Endodermal cell (in vitro differentiated cells): ENCODE data around the gene EPAS1. TPM values are rescaled to one million over a fixed set of nuclear protein-coding genes. Genes with fewer than 3 reads are reported as not detected.

Experiments used
- DNase-seq: peaks from one replicate; pipeline ENCODE4 v3.0.0-alpha.2; 2017
- H3K27ac ChIP-seq: 2 replicates; pipeline ENCODE4 v1.5.1; 2013; ENCODE audit warnings: mild to moderate bottlenecking, low read depth, low read length, moderate library complexity
- H3K27me3 ChIP-seq: 2 replicates; pipeline ENCODE4 v1.6.1; 2013; ENCODE audit warnings: mild to moderate bottlenecking, low read length, moderate library complexity; ENCODE audit not compliant: insufficient read depth, control insufficient read depth, poor library complexity, severe bottlenecking
- H3K36me3 ChIP-seq: 2 replicates; pipeline ENCODE4 v1.7.0; 2013; ENCODE audit warnings: mild to moderate bottlenecking, low read length, moderate library complexity; ENCODE audit not compliant: control insufficient read depth, insufficient read depth
- H3K4me1 ChIP-seq: one replicate; pipeline ENCODE4 v1.7.0; 2013; ENCODE audit warnings: low read length; ENCODE audit not compliant: control insufficient read depth, insufficient read depth
- H3K4me3 ChIP-seq: 2 replicates; pipeline ENCODE4 v1.5.1; 2013; ENCODE audit warnings: mild to moderate bottlenecking, low read length, moderate library complexity
- H3K9ac ChIP-seq: 2 replicates; pipeline ENCODE4 v1.6.1; 2013; ENCODE audit warnings: mild to moderate bottlenecking, low read length, moderate library complexity; ENCODE audit not compliant: poor library complexity, severe bottlenecking; ENCODE audit errors: extremely low read depth
- H3K9me3 ChIP-seq: 2 replicates; pipeline ENCODE4 v1.6.1; 2013; ENCODE audit warnings: mild to moderate bottlenecking, low read length, moderate library complexity; ENCODE audit not compliant: control insufficient read depth
- H3K27ac Mint-ChIP-seq: 2 replicates; pipeline ENCODE4 v1.8.0; 2020; ENCODE audit warnings: mixed read lengths
- H3K27me3 Mint-ChIP-seq: 2 replicates; pipeline ENCODE4 v1.8.0; 2021; ENCODE audit warnings: mild to moderate bottlenecking, mixed read lengths; ENCODE audit not compliant: insufficient read depth
- H3K36me3 Mint-ChIP-seq: 2 replicates; pipeline ENCODE4 v1.8.0; 2020; ENCODE audit warnings: low read depth, mixed read lengths
- H3K4me1 Mint-ChIP-seq: 2 replicates; pipeline ENCODE4 v1.8.0; 2020; ENCODE audit warnings: mixed read lengths
- H3K4me3 Mint-ChIP-seq: 2 replicates; pipeline ENCODE4 v1.8.0; 2020; ENCODE audit warnings: mild to moderate bottlenecking, moderate library complexity, mixed read lengths
- H3K9me3 Mint-ChIP-seq: 2 replicates; pipeline ENCODE4 v1.8.0; 2020; ENCODE audit warnings: mild to moderate bottlenecking, mixed read lengths
- CTCF ChIP-seq: fragments of 200-600 bp; sonication (generic); conservative IDR thresholded peaks from 2 replicates; pipeline ENCODE4 v1.5.0; 2021; ENCODE audit warnings: antibody characterized with exemption, mild to moderate bottlenecking
- WGBS, 2 experiments: methylation state at CpG; one replicate each; pipeline versions ENCODE4 v1.1.5 to v1.1.7; 2013; ENCODE audit warnings: missing lambda C conversion rate in 2 of 2, mixed read lengths in 1 of 2; ENCODE audit not compliant: insufficient coverage in 1 of 2, insufficient read length in 1 of 2; 5-methylcytosine and 5-hydroxymethylcytosine counted together
- total RNA-seq, 2 donors: library from RNA; stranded (reverse); fragmentation: NEBNext Ultra II Directional in 1 of 2; extraction: Animal tissue kit (Norgen Biotek cat#: 25700) in 1 of 2; gene quantifications; 2 replicates in 1 of 2; 3 replicates in 1 of 2; pipeline ENCODE4 v1.2.1, GENCODE V29; 2021

Gene EPAS1
- total RNA-seq, 2 donors from 2014 or later, result 1.2 to 1.9 TPM

GRCh38 chr2:46383113-46383395 is 85.8 kb downstream of the EPAS1 start:
- no peak for TF ChIP-seq CTCF
- no peak overlapping the region for H3K27ac ChIP-seq
- H3K36me3 ChIP-seq, result no peaks in the 10 kb centered on the region
- no peak for DNase-seq
- H3K27me3 ChIP-seq, result no peaks in the 10 kb centered on the region
- no peak overlapping the region for H3K4me3 ChIP-seq
- Mint-ChIP-seq H3K4me1 (peaks cover 4% of the 10 kb centered on the region), H3K27ac (no peak overlapping the region), H3K36me3 (no peaks in the 10 kb centered on the region), H3K9me3 (no peaks in the 10 kb centered on the region), H3K27me3 (no peaks in the 10 kb centered on the region), H3K4me3 (no peak overlapping the region)
- no peak overlapping the region for H3K9ac ChIP-seq
- H3K9me3 ChIP-seq, result no peaks in the 10 kb centered on the region
- H3K4me1 ChIP-seq, result no peaks in the 10 kb centered on the region
- 83 to 100% methylated on average over 1 of the region's 1 CpG for WGBS, 2 experiments

- Histone ChIP-seq H3K9ac (no peak overlapping the region), H3K36me3 (no peaks in the 10 kb centered on the region), H3K27ac (no peak overlapping the region), H3K4me3 (no peak overlapping the region), H3K9me3 (no peaks in the 10 kb centered on the region), H3K27me3 (no peaks in the 10 kb centered on the region), H3K4me1 (no peaks in the 10 kb centered on the region)
- Mint-ChIP-seq H3K27ac (no peak overlapping the region), H3K36me3 (no peaks in the 10 kb centered on the region), H3K4me3 (no peak overlapping the region), H3K9me3 (no peaks in the 10 kb centered on the region), H3K27me3 (no peaks in the 10 kb centered on the region), H3K4me1 (peaks cover 4% of the 10 kb centered on the region)
- DNase-seq, result peak; percentile 26
- 87 to 95% methylated on average over 6 to 9 of the region's 9 CpGs for WGBS, 2 experiments
- no peak for TF ChIP-seq CTCF
These were observed 86.7 kb downstream of the EPAS1 start for GRCh38 chr2:46383784-46384456.

GRCh38 chr2:46384457-46384815 is 87.2 kb downstream of the EPAS1 start:
- DNase-seq, result peak; percentile 24

More at GRCh38 chr2:46384457-46384815, 87.2 kb downstream of the EPAS1 start:
- Histone ChIP-seq H3K4me3 (no peak overlapping the region), H3K9ac (no peak overlapping the region), H3K4me1 (no peaks in the 10 kb centered on the region), H3K36me3 (no peaks in the 10 kb centered on the region), H3K27me3 (no peaks in the 10 kb centered on the region), H3K27ac (no peak overlapping the region), H3K9me3 (no peaks in the 10 kb centered on the region)
- Mint-ChIP-seq H3K4me1 (peaks cover 2% of the 10 kb centered on the region), H3K27me3 (no peaks in the 10 kb centered on the region), H3K4me3 (no peak overlapping the region), H3K36me3 (no peaks in the 10 kb centered on the region), H3K27ac (no peak overlapping the region), H3K9me3 (no peaks in the 10 kb centered on the region)
- WGBS, 2 experiments, result 92 to 94% methylated on average over 11 to 12 of the region's 12 CpGs
- TF ChIP-seq CTCF, result no peak
